ENCODE data around the gene KIFAP3.

The KIFAP3 gene

DNA sequence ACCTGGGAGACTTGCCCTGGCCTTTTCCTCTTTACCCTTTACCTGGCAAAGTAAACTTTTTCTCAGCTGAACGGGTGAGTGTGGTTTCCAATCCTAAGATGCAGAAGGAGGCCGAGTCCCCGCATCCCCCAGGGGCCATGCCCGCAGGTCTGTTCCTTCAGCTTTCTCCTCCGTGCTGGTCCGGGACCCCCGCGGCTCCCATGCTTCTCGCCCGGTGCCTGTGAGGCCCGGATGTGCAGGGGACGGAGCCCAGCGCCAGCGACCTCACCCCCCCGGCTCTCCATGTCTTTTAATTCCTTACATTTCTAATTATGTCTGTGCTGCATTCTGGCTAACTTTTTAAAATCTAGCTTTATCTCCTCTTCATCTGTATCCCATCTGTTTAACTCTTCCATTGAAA is 159.3 kb downstream of the KIFAP3 start:
- no peak for DNase-seq

GRCh38 chr1:169914531-169914930 is 160.0 kb downstream of the KIFAP3 start:
- no peak for DNase-seq

DNA sequence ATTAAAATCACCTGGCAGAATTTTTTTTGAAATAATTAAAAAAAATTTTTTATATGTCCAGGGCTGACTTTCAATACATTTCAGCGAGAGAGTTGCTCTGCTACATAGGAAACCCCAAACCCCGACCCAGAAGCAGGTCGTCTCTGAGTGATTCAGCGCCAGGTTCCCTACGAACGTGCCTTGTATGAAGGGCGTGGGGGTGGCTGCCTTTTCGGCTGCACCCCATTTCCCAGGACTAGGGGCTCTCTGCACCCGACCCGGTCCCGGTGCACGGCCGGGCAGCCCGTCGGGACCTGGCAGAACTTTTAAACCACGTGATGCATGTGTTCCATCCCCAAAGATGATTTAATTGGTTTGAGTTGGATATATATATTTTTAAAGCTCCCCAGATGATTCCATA is 165.0 kb downstream of the KIFAP3 start:
- no peak for DNase-seq

DNA sequence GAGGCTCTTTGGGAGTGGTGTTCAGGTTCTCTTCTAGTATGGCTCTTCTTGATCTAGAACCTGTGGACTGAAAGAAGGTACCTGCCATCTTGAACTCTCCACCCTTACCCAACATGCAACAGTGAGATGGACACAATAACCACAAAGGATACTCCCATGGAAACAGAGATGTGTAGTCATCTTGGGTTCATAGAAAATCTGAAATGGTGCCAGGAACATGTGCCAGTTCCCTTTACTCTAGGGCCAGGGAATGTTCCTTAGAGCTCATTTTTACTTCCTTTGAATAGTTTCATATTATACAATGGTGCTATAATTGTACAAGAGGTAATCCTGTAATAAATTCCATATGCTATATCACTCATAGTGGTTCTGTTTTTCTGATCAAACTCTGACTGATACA is 167.6 kb downstream of the KIFAP3 start:
- DNase-seq = no peak

DNA sequence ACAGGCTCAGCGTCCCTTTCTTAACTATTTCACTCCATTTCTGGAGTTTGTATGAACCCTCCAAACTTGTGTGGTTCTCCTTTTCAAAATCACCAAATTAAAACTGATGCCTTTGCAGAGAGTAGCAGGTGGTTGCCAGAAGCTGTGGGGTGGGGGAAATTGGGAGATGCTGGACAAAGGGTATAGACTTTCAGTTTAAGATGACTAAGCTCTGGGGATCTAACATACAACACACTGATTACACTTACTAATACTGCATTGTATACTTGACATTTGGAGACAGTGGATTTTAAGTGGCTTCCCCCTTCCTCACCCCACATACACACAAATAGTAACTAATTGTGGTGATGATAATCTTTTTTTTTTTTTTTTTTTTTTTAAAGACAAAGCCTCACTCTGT is 169.7 kb downstream of the KIFAP3 start:
- DNase-seq = no peak

DNA sequence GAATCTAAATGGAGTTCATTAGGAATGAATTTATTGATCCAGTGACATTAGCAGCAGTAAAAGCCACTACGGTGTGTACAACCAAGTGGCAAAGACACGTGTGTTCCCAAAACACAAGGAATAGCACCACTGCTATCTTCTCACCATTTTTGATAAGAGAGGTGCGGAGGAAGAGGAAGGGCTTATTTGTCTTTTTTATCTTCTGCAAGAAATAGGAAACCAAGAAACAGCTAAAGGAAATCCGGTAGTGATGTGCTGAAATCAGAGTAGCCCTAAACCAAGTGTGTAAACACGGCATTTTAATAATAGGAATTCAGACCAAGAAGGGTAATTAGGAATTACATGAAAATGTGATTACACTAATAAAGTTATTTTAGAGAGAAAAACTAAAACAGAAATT is 171.7 kb downstream of the KIFAP3 start:
- DNase-seq = no peak

GRCh38 chr1:169901115-169901514 is 173.4 kb downstream of the KIFAP3 start:
- DNase-seq = no peak

GRCh38 chr1:169900571-169900970 is 173.9 kb downstream of the KIFAP3 start:
- no peak for DNase-seq

GRCh38 chr1:169899519-169900217 is 174.8 kb downstream of the KIFAP3 start:
- no peak for DNase-seq

- DNase-seq = no peak
Observed at GRCh38 chr1:169896013-169896412, 178.5 kb downstream of the KIFAP3 start.

DNA sequence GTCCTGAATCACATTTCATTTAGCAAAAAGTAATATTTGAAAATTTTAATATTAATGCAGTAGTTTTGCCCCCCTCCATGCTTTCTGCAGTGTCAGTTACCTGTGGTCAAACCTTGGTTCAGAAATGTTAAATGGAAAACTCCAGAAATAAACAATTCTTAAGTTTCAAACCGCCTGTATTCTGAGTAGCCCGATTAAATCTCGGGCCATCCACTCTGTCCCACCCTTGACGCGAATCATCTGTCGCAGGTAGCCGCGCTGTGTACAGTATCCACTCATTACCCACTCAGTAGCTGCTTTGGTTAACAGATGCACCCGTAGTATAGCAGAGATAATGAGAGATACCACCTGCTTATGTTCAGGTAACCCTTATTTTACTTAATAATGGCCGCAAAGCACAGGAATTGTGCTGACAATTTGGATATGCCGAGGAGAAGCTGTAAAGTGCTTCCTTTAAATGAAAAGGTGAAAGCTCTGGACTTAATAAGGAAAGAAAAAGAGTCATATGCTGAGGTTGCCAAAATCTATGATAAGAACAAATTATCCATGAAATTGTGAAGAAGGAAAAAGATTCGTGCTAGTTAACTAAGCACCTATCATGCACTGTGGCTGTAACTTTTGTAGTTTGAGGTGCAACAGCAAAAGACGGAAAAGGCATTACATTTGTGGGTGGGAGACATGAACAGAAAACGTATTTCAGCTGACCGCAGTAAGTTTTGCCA is 179.9 kb downstream of the KIFAP3 start:
- peak; percentile 76 for DNase-seq

GRCh38 chr1:169893645-169894423 is 180.7 kb downstream of the KIFAP3 start, which contains the start of gene SCYL3:
Gene SCYL3, minus strand, starts transcription at chr1:169893896. Its CDS starts 5,056 bp downstream, at chr1:169888840.
- DNase-seq = peak; percentile 94

DNA sequence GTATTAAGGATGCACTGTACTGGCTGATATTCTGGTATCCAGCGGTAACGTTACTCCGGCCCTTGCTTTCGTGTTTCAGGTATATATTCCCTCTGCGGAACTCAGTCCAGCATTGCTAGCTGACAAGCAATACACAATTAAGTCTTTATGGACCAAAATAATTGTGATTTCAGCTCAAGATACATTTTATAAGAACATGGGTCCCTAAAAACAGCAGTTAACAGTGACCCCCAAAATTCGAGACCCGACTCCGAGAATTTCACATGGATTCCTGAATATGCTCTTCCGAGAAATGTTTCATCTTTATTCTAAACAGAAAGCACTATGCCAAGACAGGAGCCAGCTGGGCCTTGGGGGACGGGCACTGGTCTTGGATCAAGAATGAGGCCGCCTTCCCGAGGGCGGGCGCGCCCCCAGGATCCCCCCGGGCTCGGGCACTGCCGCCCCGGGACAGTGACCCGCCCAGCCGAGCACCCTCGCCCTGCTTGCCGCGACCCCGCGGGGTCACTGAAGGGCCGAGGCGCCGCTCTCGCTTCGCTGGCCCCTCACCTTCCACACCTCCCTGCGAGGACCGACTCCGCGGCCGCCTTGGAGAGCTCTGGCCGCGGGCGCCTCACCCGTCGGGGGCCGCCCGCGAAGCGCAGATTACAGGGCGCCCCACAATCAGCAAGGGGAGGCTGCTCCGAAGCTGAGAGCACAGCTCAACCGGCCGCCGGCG is 181.4 kb downstream of the KIFAP3 start:
- DNase-seq = peak; percentile 28

- peak; percentile 34 for DNase-seq
Observed at GRCh38 chr1:169892176-169892926, 182.1 kb downstream of the KIFAP3 start.

- peak; percentile 78 for DNase-seq
Observed at GRCh38 chr1:169891539-169891885, 183.0 kb downstream of the KIFAP3 start.

- peak; percentile 56 for DNase-seq
Observed at GRCh38 chr1:169890761-169891538, 183.5 kb downstream of the KIFAP3 start.

DNA sequence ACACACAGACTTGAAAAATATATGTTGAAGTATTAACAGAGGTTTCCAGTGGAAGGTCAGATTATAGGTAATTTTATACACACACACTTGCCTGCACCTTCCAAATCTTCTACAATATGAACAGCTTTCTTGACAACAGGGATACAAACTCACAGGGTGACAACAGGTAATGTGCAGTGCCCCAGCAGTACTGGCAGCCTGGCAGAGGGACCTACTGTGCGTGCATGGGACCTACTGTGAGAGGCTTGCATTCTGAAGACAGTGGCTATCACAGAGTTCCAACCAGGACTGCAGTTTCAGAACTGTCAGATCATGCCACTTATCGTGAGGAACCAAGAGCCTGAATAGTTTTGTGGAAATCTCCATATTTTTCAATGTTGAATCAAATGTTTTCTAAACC is 184.6 kb downstream of the KIFAP3 start:
- no peak for DNase-seq

DNA sequence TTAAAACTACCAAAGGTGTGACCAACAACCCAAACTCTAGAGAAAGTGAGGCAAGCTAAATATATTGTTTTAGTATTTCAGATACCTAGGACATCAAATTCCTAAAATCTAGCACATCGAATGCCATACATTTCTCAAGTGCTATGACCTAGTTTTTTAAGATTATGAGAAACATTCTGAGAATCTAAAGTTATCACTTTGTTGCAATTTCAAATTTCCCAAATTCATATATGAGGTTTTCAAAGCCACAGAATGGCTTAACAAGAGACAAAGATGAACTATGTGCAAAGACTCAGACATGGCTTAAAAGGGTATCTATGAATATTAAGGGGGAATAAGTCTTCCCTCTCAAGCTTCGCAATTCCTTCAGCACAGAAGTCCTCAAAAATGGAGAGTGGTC is 187.6 kb downstream of the KIFAP3 start:
- no peak for DNase-seq

DNA sequence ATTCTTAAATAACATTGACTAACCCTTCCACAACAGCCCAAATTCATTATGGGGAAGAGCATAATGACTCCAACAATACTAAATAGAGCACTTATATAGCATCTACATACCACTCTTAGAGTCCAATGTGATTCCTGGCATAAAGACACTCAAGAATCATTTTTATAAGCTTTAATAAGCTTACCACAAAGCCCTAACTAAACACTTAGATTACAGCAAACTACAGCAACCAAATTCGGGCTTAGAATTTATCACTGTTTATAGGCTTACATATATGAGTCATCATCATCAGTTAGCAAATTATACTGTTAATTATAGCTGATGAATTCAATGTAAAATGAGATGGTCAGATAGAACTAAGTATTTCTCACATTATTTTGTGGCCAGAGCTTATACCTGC is 188.1 kb downstream of the KIFAP3 start:
- DNase-seq = no peak

DNA sequence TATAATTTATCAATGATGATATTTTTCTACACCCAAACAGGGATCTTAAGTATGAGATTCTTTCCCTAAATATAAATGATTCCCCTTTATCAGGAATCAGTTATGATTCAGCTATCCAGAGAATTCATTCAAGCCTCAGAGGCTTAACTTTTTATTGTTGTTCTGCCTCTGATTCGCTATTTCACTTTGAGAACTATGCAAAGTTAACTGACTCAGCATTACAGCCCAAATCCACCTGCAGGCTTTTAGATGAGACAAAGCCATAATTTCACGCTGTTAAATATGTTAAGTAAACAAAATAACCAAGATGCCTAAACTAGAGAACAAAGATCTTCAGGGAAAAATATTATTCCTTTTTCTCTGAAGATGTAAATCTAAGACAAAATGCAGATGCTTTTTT is 189.3 kb downstream of the KIFAP3 start:
- no peak for DNase-seq

DNA sequence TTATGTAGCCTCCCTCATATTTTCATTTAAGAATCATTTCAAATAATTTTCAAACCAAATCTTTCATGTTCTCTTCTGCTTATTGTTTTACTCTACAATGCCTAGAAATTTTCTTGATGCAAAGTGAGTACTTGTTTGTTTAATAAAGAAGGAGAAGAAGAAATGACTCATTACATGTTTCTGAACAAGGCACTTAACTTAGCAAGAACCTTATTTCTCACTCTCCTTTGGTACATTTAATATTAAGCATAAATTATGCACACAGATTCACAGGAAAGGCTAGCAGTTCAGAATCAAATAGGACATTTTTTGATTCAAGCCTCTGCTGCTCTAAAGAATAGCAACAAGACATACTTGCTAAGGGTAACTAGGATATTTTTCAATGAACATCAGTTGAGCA is 189.9 kb downstream of the KIFAP3 start:
- no peak for DNase-seq

Data from NCI-H510A treated with DMSO at 0.1 percent for 48 hours (cell line).